K562 (cell line): ENCODE results near the gene METTL15. TPM values are rescaled to one million over a fixed set of nuclear protein-coding genes. Genes with fewer than 3 reads are reported as not detected.

Experiments used
- ATAC-seq: fragments of 200-7000 bp; cut with Tn5 transposase; 3 replicates; pipeline ENCODE4 v1.9.1; 2020; ENCODE audit warnings: moderate library complexity
- BruUV-seq: library from RNA; stranded (reverse); fragments of 400-500 nt; replicated peaks from 2 replicates; lab custom pipeline; 2021; lab: Mats Ljungman, UMichigan
- CTCF ChIA-PET: fragments of 300-600 bp; formaldehyde crosslinking; extraction: SDS; loops from one replicate; lab custom pipeline; 2021; ENCODE audit warnings: low intra/inter-chr PET ratio; lab: Yijun Ruan, JAX
- POLR2A ChIA-PET: fragments of 300-600, 350-650 bp; sonication (Branson Sonifier 250); formaldehyde crosslinking; extraction: SDS; loops from one replicate; lab custom pipeline; 2021; ENCODE audit warnings: antibody characterized with exemption, inconsistent platforms; lab: Yijun Ruan, JAX
- DNase-seq, 4 experiments: peaks; one replicate each; pipeline versions ENCODE4 v3.0.0 to v3.0.0-alpha.2; 2011 to 2018; ENCODE audit warnings: low spot score in 3 of 4, mixed read lengths in 3 of 4; ENCODE audit errors: extremely low read depth in 1 of 4
- FAIRE-seq: peaks from 2 replicates; lab custom pipeline; 2011; peaks lifted over from hg19 to GRCh38; lab: Jason Lieb, UNC
- H2AFZ ChIP-seq: 2 replicates; pipeline ENCODE4 v1.6.0; 2011; ENCODE audit warnings: low read depth, low read length, control low read depth, inconsistent platforms
- H3K27ac ChIP-seq: fragments of 200-600 bp; 3 replicates; pipeline ENCODE4 v1.8.0; 2011; ENCODE audit warnings: low read depth, mild to moderate bottlenecking, control low read depth, inconsistent platforms, low read length, moderate library complexity, mixed read lengths; ENCODE audit errors: extremely low read depth
- H3K27me3 ChIP-seq, 2 experiments: fragments of 300-600 bp in 1 of 2; 2 replicates in 1 of 2; 3 replicates in 1 of 2; pipeline versions ENCODE4 v1.6.0 to v1.8.0; 2011; ENCODE audit warnings: inconsistent platforms in 2 of 2, low read length in 2 of 2, mild to moderate bottlenecking in 1 of 2, mixed read lengths in 1 of 2, moderate library complexity in 1 of 2; ENCODE audit not compliant: control insufficient read depth in 2 of 2, insufficient read depth in 2 of 2
- H3K36me3 ChIP-seq: fragments of 300-600 bp; 3 replicates; pipeline ENCODE4 v1.8.0; 2011; ENCODE audit warnings: mild to moderate bottlenecking, low read length, inconsistent platforms; ENCODE audit not compliant: control insufficient read depth, insufficient read depth
- H3K4me1 ChIP-seq, 2 experiments: fragments of 200-600 bp in 1 of 2; replicated peaks in 1 of 2; 2 replicates in 1 of 2; 3 replicates in 1 of 2; pipeline versions ENCODE4 v1.5.1 to v1.8.0; 2011; ENCODE audit warnings: inconsistent platforms in 2 of 2, low read length in 2 of 2, mild to moderate bottlenecking in 1 of 2, mixed read lengths in 1 of 2, moderate library complexity in 1 of 2; ENCODE audit not compliant: control insufficient read depth in 2 of 2, insufficient read depth in 2 of 2
- H3K4me2 ChIP-seq: 2 replicates; pipeline ENCODE4 v1.6.1; 2011; ENCODE audit warnings: low read length, control low read depth, inconsistent platforms, mixed read lengths; ENCODE audit not compliant: insufficient read depth
- H3K4me3 ChIP-seq: fragments of 200-600 bp; sonication (generic), shearing (Covaris generic); 2 replicates; pipeline ENCODE4 v1.5.1; 2016; ENCODE audit warnings: control low read depth, inconsistent platforms
- H3K79me2 ChIP-seq: fragments of 200-600 bp; 3 replicates; pipeline ENCODE4 v1.8.0; 2011; ENCODE audit warnings: low read length, inconsistent platforms; ENCODE audit not compliant: control insufficient read depth, insufficient read depth
- H3K9ac ChIP-seq, 2 experiments: 2 replicates each; pipeline versions ENCODE4 v1.6.0 to v1.6.1; 2011; ENCODE audit warnings: low read depth in 2 of 2, low read length in 2 of 2, control low read depth in 1 of 2, inconsistent platforms in 1 of 2, mild to moderate bottlenecking in 1 of 2, mixed read lengths in 1 of 2; ENCODE audit not compliant: insufficient read depth in 1 of 2
- H3K9me1 ChIP-seq: one replicate; pipeline ENCODE4 v1.6.0; 2011; ENCODE audit warnings: inconsistent platforms, mild to moderate bottlenecking, low read length, moderate library complexity; ENCODE audit not compliant: control insufficient read depth, insufficient read depth
- H3K9me3 ChIP-seq: replicated peaks from 2 replicates; pipeline ENCODE4 v1.5.1; 2011; ENCODE audit warnings: low read depth, low read length, inconsistent platforms; ENCODE audit not compliant: control insufficient read depth, insufficient read depth
- H4K20me1 ChIP-seq: replicated peaks from 2 replicates; pipeline ENCODE4 v1.6.1; 2011; ENCODE audit warnings: low read length, inconsistent platforms, mixed read lengths; ENCODE audit not compliant: control insufficient read depth, insufficient read depth
- CBFA2T2 ChIP-seq: fragments of 450-650 bp; conservative IDR thresholded peaks from 2 replicates; pipeline ENCODE4 v1.6.1; 2017; ENCODE audit warnings: mild to moderate bottlenecking
- COPS2 ChIP-seq: fragments of 450-650 bp; conservative IDR thresholded peaks from 2 replicates; pipeline ENCODE4 v1.6.1; 2016; ENCODE audit warnings: mild to moderate bottlenecking, moderate library complexity
- HNRNPL ChIP-seq: fragments of 200-400 bp; formaldehyde crosslinking; IDR thresholded peaks from 2 replicates; pipeline ENCODE4 v1.6.1; 2017; ENCODE audit warnings: low read depth, mild to moderate bottlenecking, low read length
- HNRNPLL ChIP-seq: fragments of 200-400 bp; formaldehyde crosslinking; IDR thresholded peaks from 2 replicates; pipeline ENCODE4 v1.6.1; 2017; ENCODE audit warnings: low read length, low read depth, mild to moderate bottlenecking; ENCODE audit not compliant: poor library complexity, severe bottlenecking
- MCM2 ChIP-seq: fragments of 450-650 bp; IDR thresholded peaks from 2 replicates; pipeline ENCODE4 v1.6.1; 2017; ENCODE audit warnings: low read depth, mild to moderate bottlenecking
- MEF2D ChIP-seq: conservative IDR thresholded peaks from 2 replicates; pipeline ENCODE4 v1.6.1; 2016; ENCODE audit warnings: low read depth, missing genetic modification characterization, missing compliant biosample characterization
- PHTF2 ChIP-seq: fragments of 250-450 bp; sonication (Bioruptor Pico); IDR thresholded peaks from 2 replicates; pipeline ENCODE4 v1.5.0; 2021; ENCODE audit warnings: mild to moderate bottlenecking
- POLR2B ChIP-seq: fragments of 450-650 bp; IDR thresholded peaks from 2 replicates; pipeline ENCODE4 v1.6.1; 2018; ENCODE audit warnings: low read depth; ENCODE audit not compliant: partially characterized antibody
- POLR2H ChIP-seq: IDR thresholded peaks from 2 replicates; pipeline ENCODE4 v1.6.1; 2016; ENCODE audit warnings: missing genetic modification characterization, low read depth, mild to moderate bottlenecking, control low read depth, missing compliant biosample characterization, moderate library complexity
- RNF2 ChIP-seq: sonication (generic); IDR thresholded peaks from 2 replicates; pipeline ENCODE4 v1.6.1; 2016
- SAFB ChIP-seq: fragments of 200-400 bp; formaldehyde crosslinking; IDR thresholded peaks from 2 replicates; pipeline ENCODE4 v1.6.1; 2017; ENCODE audit warnings: low read depth, low read length, borderline replicate concordance
- SMARCA4 ChIP-seq: fragments of 450-650 bp; IDR thresholded peaks from 2 replicates; pipeline ENCODE4 v1.6.1; 2016
- SMARCB1 ChIP-seq: IDR thresholded peaks from 2 replicates; pipeline ENCODE4 v1.6.1; 2011; ENCODE audit warnings: improper control_type of control experiment, low read depth; ENCODE audit not compliant: insufficient read length
- SMC3 ChIP-seq: conservative IDR thresholded peaks from 2 replicates; pipeline ENCODE4 v1.6.1; 2011; ENCODE audit warnings: low read depth, low read length, improper control_type of control experiment; ENCODE audit not compliant: insufficient read depth
- TRIM28 ChIP-seq: fragments of 450-650 bp; IDR thresholded peaks from 2 replicates; pipeline ENCODE4 v1.6.1; 2017
- ZKSCAN8 ChIP-seq: fragments of 200-800 bp; sonication (Bioruptor generic); IDR thresholded peaks from 2 replicates; pipeline ENCODE4 v1.6.1; 2016; ENCODE audit warnings: missing genetic modification characterization, missing compliant biosample characterization
- ZNF561 ChIP-seq: fragments of 450-650 bp; formaldehyde crosslinking; conservative IDR thresholded peaks from 2 replicates; pipeline ENCODE4 v1.4.0; 2020; ENCODE audit warnings: mild to moderate bottlenecking, moderate library complexity
- ZNF639 ChIP-seq, 2 experiments: fragments of 200-800 bp in 1 of 2; sonication (Bioruptor generic) in 1 of 2; sonication (generic) in 1 of 2; formaldehyde crosslinking in 1 of 2; IDR thresholded peaks in 1 of 2; conservative IDR thresholded peaks in 1 of 2; 2 replicates each; pipeline versions ENCODE4 v1.5.0 to v1.6.1; 2016 to 2020; ENCODE audit warnings: missing compliant biosample characterization in 1 of 2, missing genetic modification characterization in 1 of 2, missing genetic modification reagents in 1 of 2
- WGBS: fragments of 100-300 bp; shearing (Covaris generic); methylation state at CpG from one replicate; pipeline ENCODE4 v1.1.6; 2016; ENCODE audit warnings: low coverage, mixed read lengths; ENCODE audit not compliant: insufficient coverage; ENCODE audit errors: missing lambda C conversion rate; 5-methylcytosine and 5-hydroxymethylcytosine counted together
- in situ Hi-C: fragments of 300-500 bp; cut with MboI; formaldehyde crosslinking; loops from 4 replicates; pipeline ENCODE4 v1.15.0; 2018; ENCODE audit warnings: inconsistent platforms, mixed read lengths
- intact Hi-C: fragments of 100-400 bp; cut with micrococcal nuclease; formaldehyde crosslinking; loops from 2 replicates; pipeline ENCODE4 v1.14.2; 2022
- polyA plus RNA-seq, 8 experiments: library from polyadenylated mRNA; depleted of rRNA in 4 of 8; stranded (reverse) in 5 of 8; unstranded in 3 of 8; fragments of >200 nt; fragmentation: Nextera tagmentation in 2 of 8; fragmentation: Illumina TruSeq in 1 of 8; extraction: Ambion mirVana in 2 of 8; extraction: Trizol in 1 of 8; gene quantifications; 2 replicates each; pipeline versions ENCODE4 v1.2.1 to v1.2.3, GENCODE V29; 2011 to 2014; ENCODE audit warnings: inconsistent platforms in 1 of 8, missing spikeins in 1 of 8
- total RNA-seq, 7 experiments: library from RNA; depleted of rRNA in 6 of 7; stranded (reverse); fragments of >200 nt in 6 of 7; fragmentation: Illumina TruSeq in 2 of 7; extraction: Trizol in 2 of 7; gene quantifications; 2 replicates each; pipeline versions ENCODE4 v1.2.1 to v1.2.3, GENCODE V29; 2011 to 2021; ENCODE audit warnings: low replicate concordance in 1 of 7
- TF ChIP-seq, protein P1 (sequence below): fragments of 250-450 bp; sonication (Bioruptor Pico); IDR thresholded peaks from 2 replicates; pipeline ENCODE4 v1.5.0; 2021

METTL15 gene
- total and polyA plus RNA-seq, 9 of the 15 experiments (the other 6 are each of a cell fraction or from before 2014, with no cell fraction given) = 10.7 to 21.7 (median 15.9) TPM

- H3K4me2 ChIP-seq = no peak overlapping the region
- no peak for TF ChIP-seq HNRNPLL
- TF ChIP-seq MEF2D (tag) = no peak
- no peak for TF ChIP-seq MCM2
- TF ChIP-seq, protein P1, sequence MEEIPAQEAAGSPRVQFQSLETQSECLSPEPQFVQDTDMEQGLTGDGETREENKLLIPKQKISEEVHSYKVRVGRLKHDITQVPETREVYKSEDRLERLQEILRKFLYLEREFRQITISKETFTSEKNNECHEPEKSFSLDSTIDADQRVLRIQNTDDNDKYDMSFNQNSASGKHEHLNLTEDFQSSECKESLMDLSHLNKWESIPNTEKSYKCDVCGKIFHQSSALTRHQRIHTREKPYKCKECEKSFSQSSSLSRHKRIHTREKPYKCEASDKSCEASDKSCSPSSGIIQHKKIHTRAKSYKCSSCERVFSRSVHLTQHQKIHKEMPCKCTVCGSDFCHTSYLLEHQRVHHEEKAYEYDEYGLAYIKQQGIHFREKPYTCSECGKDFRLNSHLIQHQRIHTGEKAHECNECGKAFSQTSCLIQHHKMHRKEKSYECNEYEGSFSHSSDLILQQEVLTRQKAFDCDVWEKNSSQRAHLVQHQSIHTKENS (CRISPR knock-in tag) = no peak
- TF ChIP-seq SMARCA4 = no peak
- TF ChIP-seq ZNF639 (CRISPR knock-in tag; conservative IDR thresholded peaks at IDR 0.05 in 1 of 2, IDR thresholded peaks at IDR 0.05 in 1 of 2) = no peak
- no peak for TF ChIP-seq PHTF2 (CRISPR knock-in tag)
- no peak for TF ChIP-seq COPS2
- TF ChIP-seq TRIM28 = no peak
- TF ChIP-seq POLR2H (tag) = no peak
- no peak for TF ChIP-seq CBFA2T2
- TF ChIP-seq ZKSCAN8 (CRISPR knock-in tag) = no peak
- TF ChIP-seq ZNF561 (CRISPR knock-in tag) = no peak
- TF ChIP-seq SMC3 = no peak
- TF ChIP-seq SMARCB1 = no peak
- TF ChIP-seq RNF2 = no peak
- TF ChIP-seq HNRNPL = no peak
- no peak for TF ChIP-seq SAFB
- no peak for TF ChIP-seq POLR2B
- TF ChIP-seq, all 486 proteins: peak for 0
- WGBS = 85% methylated on average over 2 of the region's 2 CpGs
- Histone ChIP-seq H3K4me3 (no peak overlapping the region), H4K20me1 (no peaks in the 10 kb centered on the region), H3K9me3 (no peaks in the 10 kb centered on the region), H3K27me3 (no peaks in the 10 kb centered on the region), H3K9me1 (no peaks in the 10 kb centered on the region), H3K9ac (no peak overlapping the region), H2AFZ (no peak overlapping the region), H3K4me1 (no peaks in the 10 kb centered on the region), H3K79me2 (no peaks in the 10 kb centered on the region), H3K36me3 (peaks cover 5% of the 10 kb centered on the region; the same call in 2 of the 3 replicates), H3K27ac (no peak overlapping the region)
- no TSS peak for BruUV-seq
- no peak for ATAC-seq
- intact Hi-C loops (no loop called here), in situ Hi-C loops (no loop called here)
- ChIA-PET CTCF (no interaction called here), POLR2A (no interaction called here)
- no peak for DNase-seq
- no peak for FAIRE-seq
Observed at GRCh38 chr11:28303477-28304191, 195.4 kb downstream of the METTL15 start.
